Panc1 (cell line): Measurements from ENCODE around the gene CLDN4. TPM values are rescaled to one million over a fixed set of nuclear protein-coding genes. Genes with fewer than 3 reads are reported as not detected.
"Not testable (repeated sequence)": the region's sequence is repeated elsewhere in the genome, so short reads cannot be mapped to it uniquely, and the experiment has no call there.

Source experiments
- ATAC-seq: fragments of 200-7000 bp; cut with Tn5 transposase; 2 replicates; pipeline ENCODE4 v1.9.1; 2020; ENCODE audit warnings: mild to moderate bottlenecking, moderate library complexity
- BruUV-seq: library from RNA; stranded (reverse); fragments of 400-500 nt; replicated peaks from 2 replicates; lab custom pipeline; 2021; lab: Mats Ljungman, UMichigan
- CTCF ChIA-PET: fragments of 300-600 bp; sonication (Branson Sonifier 250); formaldehyde crosslinking; loops from one replicate; lab custom pipeline; 2022; ENCODE audit warnings: antibody characterized with exemption; lab: Charles Lee
- POLR2A ChIA-PET: fragments of 300-600 bp; sonication (Branson Sonifier 250); formaldehyde crosslinking; loops from one replicate; lab custom pipeline; 2022; ENCODE audit warnings: antibody characterized with exemption; lab: Charles Lee
- DNase-seq: peaks from one replicate; pipeline ENCODE4 v3.0.0-alpha.2; 2010; ENCODE audit warnings: low read depth, low spot score
- H3K27ac ChIP-seq: 2 replicates; pipeline ENCODE4 v1.5.1; 2011; ENCODE audit warnings: mild to moderate bottlenecking, low read length, inconsistent platforms
- H3K27me3 ChIP-seq: fragments of 200-500 bp; sonication (Bioruptor generic); 2 replicates; pipeline ENCODE4 v1.6.0; 2014; ENCODE audit warnings: low read length, inconsistent platforms; ENCODE audit not compliant: control insufficient read depth, insufficient read depth
- H3K36me3 ChIP-seq: fragments of 200-500 bp; sonication (Bioruptor generic); 2 replicates; pipeline ENCODE4 v1.5.1; 2014; ENCODE audit warnings: inconsistent platforms, mild to moderate bottlenecking, low read length, moderate library complexity; ENCODE audit not compliant: control insufficient read depth, insufficient read depth
- H3K4me1 ChIP-seq: 2 replicates; pipeline ENCODE4 v1.5.1; 2011; ENCODE audit warnings: inconsistent platforms, mild to moderate bottlenecking, low read length, moderate library complexity; ENCODE audit not compliant: control insufficient read depth, insufficient read depth
- H3K4me3 ChIP-seq, 2 experiments: 2 replicates each; pipeline ENCODE4 v1.5.1; 2011 to 2012; ENCODE audit warnings: low read depth in 2 of 2, low read length in 2 of 2, mild to moderate bottlenecking in 2 of 2, inconsistent platforms in 1 of 2, moderate library complexity in 1 of 2
- H3K9me3 ChIP-seq: fragments of 200-500 bp; sonication (Bioruptor generic); 2 replicates; pipeline ENCODE4 v1.5.1; 2014; ENCODE audit warnings: low read depth, mild to moderate bottlenecking, inconsistent platforms, low read length, moderate library complexity; ENCODE audit not compliant: control insufficient read depth, insufficient read depth
- CTCF ChIP-seq: fragments of 450-650 bp; IDR thresholded peaks from 2 replicates; pipeline ENCODE4 v1.5.1; 2017; ENCODE audit warnings: mild to moderate bottlenecking
- POLR2AphosphoS5 ChIP-seq: IDR thresholded peaks from 2 replicates; pipeline ENCODE4 v1.6.1; 2012; ENCODE audit warnings: mild to moderate bottlenecking, low read depth, low read length, moderate library complexity
- SIN3A ChIP-seq: IDR thresholded peaks from 2 replicates; pipeline ENCODE4 v1.6.1; 2012; ENCODE audit warnings: low read depth, mild to moderate bottlenecking, low read length, moderate library complexity, borderline replicate concordance; ENCODE audit not compliant: insufficient read depth
- TCF7L2 ChIP-seq: IDR thresholded peaks from 2 replicates; pipeline ENCODE4 v1.6.1; 2011; ENCODE audit warnings: mild to moderate bottlenecking, low read depth, low read length, inconsistent platforms
- in situ Hi-C: cut with HindIII; loops from 2 replicates; pipeline ENCODE4 v1.10.0; 2016; ENCODE audit warnings: low sequenced_read_pairs, low pct_unique_long_range_greater_than_20kb
- intact Hi-C: fragments of 100-400 bp; cut with micrococcal nuclease; formaldehyde crosslinking; loops from one replicate; pipeline ENCODE4 v1.10.0; 2022; ENCODE audit not compliant: unreplicated experiment
- total RNA-seq: library from RNA; stranded (reverse); gene quantifications from one replicate; pipeline ENCODE4 v1.2.1, GENCODE V29; 2021; ENCODE audit not compliant: unreplicated experiment
- TF ChIP-seq, protein P1 (sequence below), 2 experiments: IDR thresholded peaks; 2 replicates each; pipeline ENCODE4 v1.6.1; 2011 to 2012; ENCODE audit warnings: low read depth in 2 of 2, control low read depth in 1 of 2, low read length in 1 of 2, mild to moderate bottlenecking in 1 of 2, moderate library complexity in 1 of 2; ENCODE audit not compliant: insufficient read depth in 1 of 2

CLDN4 gene
- total RNA-seq, 1 experiment from 2014 or later = 295 TPM

DNA sequence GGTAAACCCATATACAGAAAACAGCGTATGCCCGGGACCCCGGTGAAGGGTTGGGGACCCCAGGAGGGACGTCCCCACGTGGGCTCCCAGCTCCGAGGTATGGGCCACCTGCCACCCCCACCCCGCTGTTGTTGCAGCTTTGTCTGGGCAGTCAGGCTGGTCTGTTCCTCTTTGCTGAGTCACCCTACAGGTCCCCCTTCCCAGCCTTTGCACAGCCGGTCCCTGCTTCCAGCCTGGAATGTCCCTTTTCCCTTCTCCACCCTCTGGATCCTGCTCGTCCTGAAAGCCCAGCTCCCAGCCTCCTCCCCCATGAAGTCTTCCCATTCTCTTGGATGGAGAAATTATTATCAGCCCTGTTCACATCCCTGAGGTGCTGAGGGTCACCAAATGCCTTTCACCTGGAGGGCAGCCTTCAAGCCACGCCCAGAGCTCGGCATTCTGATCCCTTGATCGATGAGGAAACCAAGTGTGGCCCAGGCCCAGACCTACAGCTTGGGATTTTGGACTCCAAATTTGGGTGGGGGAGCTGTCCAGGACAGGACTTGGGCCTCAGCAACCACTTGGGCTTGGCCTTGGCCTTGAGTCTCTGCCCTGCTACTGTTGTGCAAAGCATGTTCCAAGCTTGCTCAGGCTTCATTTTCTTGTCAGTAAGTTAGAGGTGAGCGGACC, 2.6 kb downstream of the CLDN4 start:
- intact Hi-C loops = no loop called here
- peak overlapping the region; percentile 73 to 97 for H3K4me3 ChIP-seq
- in situ Hi-C loops = no loop called here
- no peak for TF ChIP-seq TCF7L2
- TF ChIP-seq, protein P1, sequence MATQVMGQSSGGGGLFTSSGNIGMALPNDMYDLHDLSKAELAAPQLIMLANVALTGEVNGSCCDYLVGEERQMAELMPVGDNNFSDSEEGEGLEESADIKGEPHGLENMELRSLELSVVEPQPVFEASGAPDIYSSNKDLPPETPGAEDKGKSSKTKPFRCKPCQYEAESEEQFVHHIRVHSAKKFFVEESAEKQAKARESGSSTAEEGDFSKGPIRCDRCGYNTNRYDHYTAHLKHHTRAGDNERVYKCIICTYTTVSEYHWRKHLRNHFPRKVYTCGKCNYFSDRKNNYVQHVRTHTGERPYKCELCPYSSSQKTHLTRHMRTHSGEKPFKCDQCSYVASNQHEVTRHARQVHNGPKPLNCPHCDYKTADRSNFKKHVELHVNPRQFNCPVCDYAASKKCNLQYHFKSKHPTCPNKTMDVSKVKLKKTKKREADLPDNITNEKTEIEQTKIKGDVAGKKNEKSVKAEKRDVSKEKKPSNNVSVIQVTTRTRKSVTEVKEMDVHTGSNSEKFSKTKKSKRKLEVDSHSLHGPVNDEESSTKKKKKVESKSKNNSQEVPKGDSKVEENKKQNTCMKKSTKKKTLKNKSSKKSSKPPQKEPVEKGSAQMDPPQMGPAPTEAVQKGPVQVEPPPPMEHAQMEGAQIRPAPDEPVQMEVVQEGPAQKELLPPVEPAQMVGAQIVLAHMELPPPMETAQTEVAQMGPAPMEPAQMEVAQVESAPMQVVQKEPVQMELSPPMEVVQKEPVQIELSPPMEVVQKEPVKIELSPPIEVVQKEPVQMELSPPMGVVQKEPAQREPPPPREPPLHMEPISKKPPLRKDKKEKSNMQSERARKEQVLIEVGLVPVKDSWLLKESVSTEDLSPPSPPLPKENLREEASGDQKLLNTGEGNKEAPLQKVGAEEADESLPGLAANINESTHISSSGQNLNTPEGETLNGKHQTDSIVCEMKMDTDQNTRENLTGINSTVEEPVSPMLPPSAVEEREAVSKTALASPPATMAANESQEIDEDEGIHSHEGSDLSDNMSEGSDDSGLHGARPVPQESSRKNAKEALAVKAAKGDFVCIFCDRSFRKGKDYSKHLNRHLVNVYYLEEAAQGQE (IDR thresholded peaks at IDR 0.05; ENCODE audit: insufficient read depth in 1 of 2, low read depth in 2 of 2, low read length in 1 of 2) = peak in 1 of 2 experiments; percentile 75; a peak in 2 of 4 replicates
- peak; percentile 88 for TF ChIP-seq POLR2AphosphoS5
- TF ChIP-seq CTCF = no peak
- no peak; the same call in 1 of the 2 replicates for TF ChIP-seq SIN3A
- ChIA-PET POLR2A (interaction anchor here (0.5 to 2.3 kb wide), 8 partner anchors 9 to 225 kb away, joined by 3 to 13 read pairs (median 4); partner anchors contain the start of genes ABHD11 and METTL27), CTCF (interaction anchor here (0.8 kb wide), 1 partner anchor 17 kb away, joined by 5 read pairs; no protein-coding TSS in a partner anchor)
- no peak for DNase-seq
- H3K36me3 ChIP-seq = no peaks in the 10 kb centered on the region; the same call in 1 of the 2 replicates
- no TSS peak for BruUV-seq
- H3K27ac ChIP-seq = peak overlapping the region; percentile 84
- no peaks in the 10 kb centered on the region for H3K9me3 ChIP-seq
- H3K27me3 ChIP-seq = no peaks in the 10 kb centered on the region
- peaks cover 28% of the 10 kb centered on the region for H3K4me1 ChIP-seq
- ATAC-seq = peak; percentile 22

- Histone ChIP-seq H3K9me3 (no peaks in the 10 kb centered on the region), H3K27me3 (no peaks in the 10 kb centered on the region), H3K27ac (peak overlapping the region; percentile 54; the same call in 1 of the 2 replicates), H3K4me1 (peaks cover 32% of the 10 kb centered on the region), H3K4me3 (no peak overlapping the region), H3K36me3 (no peaks in the 10 kb centered on the region; the same call in 1 of the 2 replicates)
- in situ Hi-C loops (no loop called here), intact Hi-C loops (no loop called here)
- no TSS peak for BruUV-seq
- no peak for ATAC-seq
- POLR2A ChIA-PET = interaction anchor here (0.6 to 0.7 kb wide), 2 partner anchors 70 to 154 kb away, joined by 3 to 6 read pairs; no protein-coding TSS in a partner anchor
- no peak for TF ChIP-seq CTCF
- TF ChIP-seq SIN3A = no peak
- no peak for TF ChIP-seq TCF7L2
- TF ChIP-seq, protein P1 (IDR thresholded peaks at IDR 0.05; ENCODE audit: insufficient read depth in 1 of 2, low read depth in 2 of 2, low read length in 1 of 2) = no peak
- TF ChIP-seq POLR2AphosphoS5 = no peak
- no peak for DNase-seq
- CTCF ChIA-PET = interaction anchor here (0.5 kb wide), 1 partner anchor 15 kb away, joined by 5 read pairs; no protein-coding TSS in a partner anchor
These were observed 3.9 kb downstream of the CLDN4 start for GRCh38 chr7:73834626-73835191.

DNA sequence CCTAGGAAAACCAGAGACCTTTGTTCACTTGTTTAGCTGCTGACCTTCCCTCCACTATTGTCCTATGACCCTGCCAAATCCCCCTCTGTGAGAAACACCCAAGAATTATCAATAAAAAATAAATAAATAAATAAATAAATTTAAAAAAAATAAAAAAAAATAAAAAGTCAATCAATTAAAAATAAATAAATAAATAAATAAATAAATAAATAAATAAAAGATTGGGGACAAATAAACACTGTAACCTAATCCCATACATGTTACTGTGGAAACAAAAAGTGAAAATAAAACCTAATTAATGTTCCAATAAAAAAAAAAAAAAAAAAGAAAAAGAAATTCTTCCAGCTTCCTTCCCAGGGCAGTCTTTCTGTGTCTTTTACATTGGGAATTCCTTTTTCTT, 6.4 kb downstream of the CLDN4 start:
- POLR2A ChIA-PET = interaction anchor here (0.6 to 0.9 kb wide), 2 partner anchors 18 to 39 kb away, joined by 5 to 12 read pairs; no protein-coding TSS in a partner anchor
- not testable (repeated sequence) for BruUV-seq

More for the DNA sequence above, 6.4 kb downstream of the CLDN4 start:
- DNase-seq, in situ Hi-C loops, H3K27ac ChIP-seq, intact Hi-C loops, H3K4me3 ChIP-seq, H3K27me3 ChIP-seq, ATAC-seq, H3K36me3 ChIP-seq, CTCF ChIA-PET, H3K9me3 ChIP-seq: not testable (repeated sequence)
- peaks cover 25% of the 10 kb centered on the region for H3K4me1 ChIP-seq
